HG03521 (cell line): ENCODE results near the gene NACAD.
A peak's percentile ranks its signal among the peaks of the same experiment; 100 is the strongest.

ENCODE experiments used
- ATAC-seq: cut with Tn5 transposase; IDR thresholded peaks from one replicate; pipeline ENCODE4 v1.9.1; 2021; ENCODE audit warnings: mild to moderate bottlenecking, moderate library complexity; ENCODE audit not compliant: unreplicated experiment

The NACAD gene

DNA sequence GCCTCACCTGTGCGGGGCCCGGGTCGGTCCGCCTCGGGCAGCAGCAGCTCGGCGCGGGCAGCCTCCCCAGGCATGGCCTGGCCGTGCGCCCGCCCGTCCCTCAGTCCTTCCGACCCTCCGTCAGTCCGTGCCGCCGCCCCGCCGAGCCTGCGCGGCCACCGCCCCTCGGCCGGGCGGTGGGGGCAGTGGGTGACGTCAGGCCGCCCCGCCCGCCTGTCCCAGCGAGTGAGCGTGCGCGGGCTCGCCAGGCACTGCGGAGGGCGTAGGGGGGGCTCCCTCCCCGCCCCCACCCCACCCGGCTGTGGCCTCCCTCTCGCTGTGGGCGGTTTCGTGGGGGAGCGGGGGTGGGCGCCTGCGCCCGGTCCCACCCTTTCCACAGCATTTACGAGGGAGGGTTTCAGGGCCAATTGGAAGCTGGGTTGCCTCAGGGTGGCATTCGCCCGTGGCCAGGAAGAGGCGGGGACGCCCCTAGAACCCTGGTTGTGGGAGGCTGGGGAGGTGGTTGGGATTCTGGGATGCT lies at the start of gene NACAD:
Gene NACAD, minus strand, starts transcription at position 149 of the 520 bp plus-strand sequence. Its CDS starts 75 bp downstream, at position 74.
- ATAC-seq: no peak

GRCh38 chr7:45136106-45137060 lies 47.6 kb upstream of the NACAD start:
- peak; percentile 63 for ATAC-seq

DNA sequence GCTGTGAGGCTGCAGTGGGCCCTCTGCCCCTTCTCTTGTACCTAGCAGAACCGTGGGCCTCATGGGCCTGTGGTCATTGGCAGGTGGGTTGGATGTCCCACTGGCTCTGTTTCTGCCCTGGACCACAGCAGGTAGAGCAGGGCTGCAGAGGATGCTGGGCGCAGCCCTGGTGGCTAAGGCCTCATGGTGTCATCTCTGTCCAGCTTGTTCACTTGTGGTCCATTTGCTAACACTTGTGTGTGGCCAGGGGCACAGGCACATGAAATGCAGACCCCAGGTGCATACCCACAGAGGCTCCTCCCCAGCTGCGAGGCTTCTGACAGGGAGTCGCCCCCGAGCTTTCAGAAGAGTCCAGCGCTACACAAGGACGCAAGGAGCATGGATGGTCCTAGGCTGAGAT lies 45.1 kb upstream of the NACAD start:
- no peak for ATAC-seq

DNA sequence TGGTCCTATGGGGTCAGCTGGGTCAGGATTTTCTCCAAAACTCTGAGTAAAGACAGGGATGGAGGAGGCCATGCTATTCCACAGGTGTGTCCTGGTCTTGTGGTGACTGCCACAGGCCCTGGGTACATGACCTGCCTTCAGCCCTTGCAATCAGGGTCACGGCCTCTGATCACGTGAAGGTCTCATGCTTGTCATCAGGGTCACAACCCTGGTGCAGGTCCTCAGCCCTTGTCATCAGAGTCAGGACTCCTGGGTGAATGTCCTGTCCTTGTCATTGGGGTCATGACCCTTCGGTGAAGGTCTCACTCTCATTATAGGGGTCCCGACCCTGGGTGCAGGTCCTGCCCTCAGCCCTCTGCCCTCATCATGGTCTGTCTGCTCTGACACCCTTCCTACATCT lies 44.6 kb upstream of the NACAD start:
- no peak for ATAC-seq

- no peak for ATAC-seq
Measured at GRCh38 chr7:45132708-45133320, 44.0 kb upstream of the NACAD start.

DNA sequence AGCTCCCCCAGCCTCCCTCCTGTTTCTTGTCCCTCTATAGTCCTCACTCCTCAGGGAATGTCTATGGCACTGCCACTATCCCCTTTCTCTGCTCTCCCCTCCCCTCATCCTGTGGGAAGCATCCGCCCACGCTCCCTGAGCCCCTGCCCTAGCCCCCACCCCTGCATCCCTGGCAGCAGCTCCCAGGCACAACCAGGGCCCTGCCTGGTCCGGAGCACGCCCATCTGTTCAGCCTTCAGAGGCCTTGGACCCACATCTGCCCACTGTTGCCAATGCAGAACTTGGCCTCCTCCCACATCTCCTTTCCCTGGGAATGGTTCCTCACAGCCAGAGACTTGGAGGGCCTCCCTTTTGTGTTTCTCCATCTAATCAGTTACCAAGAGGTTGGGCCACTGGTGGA lies 43.1 kb upstream of the NACAD start:
- ATAC-seq: no peak

DNA sequence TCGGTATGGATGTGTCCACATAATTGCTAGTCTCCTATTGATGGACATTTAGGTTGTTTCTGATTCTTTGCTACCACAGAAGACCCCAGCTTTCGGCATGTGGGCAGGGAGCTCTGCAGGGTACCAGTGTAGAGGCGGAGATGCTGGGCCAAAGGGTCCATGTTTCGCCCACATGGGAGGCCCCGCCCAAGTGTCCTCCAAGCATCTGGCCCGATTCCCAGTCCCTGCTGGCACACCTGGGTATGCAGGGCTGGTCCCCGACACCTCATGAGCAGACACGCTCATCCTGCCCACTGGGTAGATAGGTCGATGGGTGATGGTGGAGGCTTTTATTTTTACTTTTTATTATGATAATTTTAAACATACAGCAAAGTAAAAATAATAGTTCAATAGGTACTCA lies 42.1 kb upstream of the NACAD start:
- no peak for ATAC-seq

DNA sequence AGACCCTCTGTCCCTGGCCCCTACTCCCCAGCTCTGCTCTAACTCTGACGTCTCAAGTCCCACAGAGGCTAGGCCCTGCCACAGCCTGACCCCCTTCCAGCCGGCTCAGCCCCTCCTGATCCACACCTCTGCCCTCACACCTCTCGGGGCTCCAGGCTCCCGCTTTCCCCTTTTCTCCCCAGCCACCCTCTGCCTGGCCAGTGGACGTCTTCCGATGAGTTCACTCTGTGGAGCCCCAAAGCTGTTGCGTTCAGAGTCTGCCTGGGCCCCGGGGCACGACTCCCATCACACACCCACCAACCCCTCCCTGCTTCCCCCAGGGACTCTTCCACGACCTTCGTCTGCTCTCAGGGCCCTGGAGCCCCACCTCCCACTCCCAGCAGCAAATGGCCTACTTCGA lies 41.1 kb upstream of the NACAD start:
- ATAC-seq: no peak

DNA sequence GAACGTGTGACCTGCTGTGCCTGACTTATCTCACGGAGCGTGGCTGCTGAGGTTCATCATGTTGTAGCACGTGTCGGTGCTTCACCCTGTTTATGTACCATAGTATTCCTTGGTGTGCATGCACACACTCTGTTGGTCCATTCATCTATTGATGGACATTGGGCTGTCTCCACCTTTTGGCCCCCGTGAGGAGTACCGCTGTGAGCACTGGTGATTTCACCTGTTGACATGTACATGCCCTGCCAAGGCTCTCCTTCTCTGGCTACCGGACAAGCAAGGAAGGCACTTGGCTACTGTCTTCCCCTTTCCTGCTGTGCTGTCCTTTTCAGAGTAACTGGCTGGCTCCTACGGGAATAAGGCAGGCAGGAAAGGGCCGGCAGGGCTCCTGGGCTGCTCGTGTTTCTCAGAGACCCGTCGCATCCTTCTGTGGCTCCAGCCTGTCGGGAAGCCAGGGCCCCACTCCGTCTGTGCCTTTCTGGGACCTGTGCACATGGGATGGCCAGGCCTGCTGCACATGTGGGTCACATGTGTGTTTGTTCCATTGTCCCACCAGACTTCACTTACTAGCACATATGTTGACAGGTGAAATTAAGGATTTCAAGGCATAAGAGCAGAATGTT lies 40.5 kb upstream of the NACAD start:
- ATAC-seq: no peak

DNA sequence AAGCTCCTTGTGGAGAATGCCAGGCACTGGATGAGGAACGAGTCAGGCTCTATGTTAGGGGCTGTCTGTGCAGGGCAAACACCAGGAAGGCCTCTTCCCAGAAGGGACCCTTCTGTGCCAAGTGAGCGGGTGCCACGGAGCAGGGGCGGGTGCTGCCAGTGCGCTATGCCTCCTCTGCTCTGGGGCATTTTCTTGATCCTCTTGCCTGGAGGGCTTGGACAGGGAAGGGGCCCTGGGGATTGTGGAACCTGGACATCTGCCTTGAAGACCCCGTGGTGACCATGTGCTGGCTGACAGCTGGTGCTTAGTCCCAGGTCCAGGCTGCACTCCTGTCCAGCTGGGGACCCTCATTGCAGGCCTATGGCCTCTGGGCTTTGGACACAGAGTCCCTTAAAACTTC lies 38.2 kb upstream of the NACAD start:
- no peak for ATAC-seq

DNA sequence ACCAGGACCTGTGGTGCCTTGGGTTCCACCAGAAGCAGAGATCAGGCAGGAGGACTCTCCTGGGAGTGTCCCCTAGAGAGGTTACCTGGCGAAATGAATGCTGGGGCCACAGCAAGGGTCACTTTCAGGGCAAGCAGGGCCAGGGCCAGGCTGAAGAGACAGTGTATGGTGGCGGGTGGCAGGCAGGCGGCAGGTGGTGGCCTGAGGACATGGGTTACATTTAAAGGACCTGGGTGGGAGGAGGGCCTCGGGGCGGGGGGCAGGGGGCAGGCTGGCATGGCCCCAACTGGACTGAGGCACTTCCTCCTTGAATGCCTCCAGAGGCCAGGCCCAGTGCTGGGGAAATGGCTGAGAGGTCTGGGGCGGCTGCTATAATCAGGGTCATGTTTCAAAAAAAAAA lies 37.4 kb upstream of the NACAD start:
- ATAC-seq: no peak

GRCh38 chr7:45125193-45125904 lies 36.6 kb upstream of the NACAD start:
- no peak for ATAC-seq

GRCh38 chr7:45123913-45124710 lies 35.3 kb upstream of the NACAD start:
- ATAC-seq: no peak

DNA sequence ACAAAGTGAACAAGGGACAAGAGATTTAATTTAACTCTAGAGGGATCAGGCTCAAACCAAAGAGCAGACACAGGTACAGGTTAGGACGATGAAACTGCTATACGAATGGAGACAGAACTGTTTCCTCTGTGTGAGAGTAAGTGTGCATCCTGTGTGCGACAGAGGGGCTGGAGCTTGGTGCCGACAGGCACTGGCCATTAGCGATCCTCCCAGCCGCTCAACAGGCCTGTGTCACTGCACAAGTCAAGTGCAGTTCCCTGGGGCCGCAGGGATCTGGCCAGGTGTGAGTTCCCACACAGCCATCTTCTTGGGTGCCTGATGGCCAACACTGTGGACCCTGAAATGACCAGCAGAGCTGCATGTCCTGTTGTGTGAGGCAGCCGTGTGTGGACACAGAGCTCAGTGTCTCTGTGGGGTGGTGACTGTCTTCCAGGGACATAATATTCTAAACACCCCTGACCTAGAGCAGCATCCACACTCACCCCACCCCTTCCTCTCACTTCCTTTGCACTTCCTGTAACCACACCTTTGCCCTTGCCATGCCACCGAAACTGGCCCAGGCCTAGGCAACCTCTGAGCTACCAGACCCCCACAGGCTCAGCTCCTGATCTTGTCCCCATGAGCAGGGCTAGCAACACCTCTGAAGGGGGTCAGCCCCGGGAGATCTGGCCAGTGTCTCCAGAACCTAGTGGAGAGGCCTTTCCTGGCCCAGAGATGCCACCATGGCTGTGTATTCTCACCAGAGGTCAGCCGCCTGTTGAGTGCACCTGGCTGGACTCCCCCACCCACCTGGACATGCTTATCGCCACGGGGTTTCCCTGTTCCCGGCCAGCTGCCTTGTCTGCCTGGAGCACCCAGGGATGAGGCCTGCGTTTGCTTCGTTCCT lies 34.4 kb upstream of the NACAD start:
- no peak for ATAC-seq

DNA sequence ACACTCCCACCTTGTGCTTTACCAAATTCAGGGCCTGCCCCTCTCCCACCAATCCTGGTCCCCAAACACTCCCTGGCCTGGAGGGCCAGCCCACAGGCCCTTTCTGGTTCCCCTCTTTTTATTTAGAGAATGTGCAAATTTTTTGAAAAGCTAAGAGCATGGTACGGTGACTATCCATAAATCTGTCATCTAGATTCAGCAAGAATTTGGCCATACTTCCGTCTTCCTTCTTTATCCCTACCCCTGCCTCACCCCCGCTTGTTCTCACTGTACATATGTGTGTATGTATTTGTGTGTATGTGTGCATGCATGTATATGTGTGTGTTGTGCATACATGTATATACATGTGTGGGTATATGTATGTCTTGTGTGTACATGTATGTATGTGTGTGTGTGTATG lies 30.8 kb upstream of the NACAD start:
- ATAC-seq: no peak

DNA sequence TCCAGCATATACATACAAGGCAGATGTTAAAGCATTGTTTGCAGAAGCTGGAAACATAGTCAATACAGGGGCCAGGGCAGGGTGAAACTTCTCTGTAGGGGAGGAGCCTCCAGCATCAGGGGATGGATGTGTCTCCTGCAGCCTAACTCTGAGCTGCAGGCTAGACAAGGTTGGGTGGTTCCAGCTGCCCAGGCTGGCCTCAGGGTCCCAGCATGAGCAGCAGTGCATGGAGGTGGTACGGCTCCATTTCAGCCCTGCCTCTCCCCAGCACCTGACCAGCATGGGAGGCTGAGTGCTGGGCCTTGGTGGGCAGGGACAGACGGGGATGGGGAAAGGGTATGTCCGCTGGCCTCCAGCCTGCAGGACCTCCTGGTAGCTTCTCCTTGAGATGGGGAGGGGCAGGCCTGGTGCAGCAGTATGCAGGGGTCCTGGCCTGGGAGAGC lies 30.1 kb upstream of the NACAD start:
- no peak for ATAC-seq

DNA sequence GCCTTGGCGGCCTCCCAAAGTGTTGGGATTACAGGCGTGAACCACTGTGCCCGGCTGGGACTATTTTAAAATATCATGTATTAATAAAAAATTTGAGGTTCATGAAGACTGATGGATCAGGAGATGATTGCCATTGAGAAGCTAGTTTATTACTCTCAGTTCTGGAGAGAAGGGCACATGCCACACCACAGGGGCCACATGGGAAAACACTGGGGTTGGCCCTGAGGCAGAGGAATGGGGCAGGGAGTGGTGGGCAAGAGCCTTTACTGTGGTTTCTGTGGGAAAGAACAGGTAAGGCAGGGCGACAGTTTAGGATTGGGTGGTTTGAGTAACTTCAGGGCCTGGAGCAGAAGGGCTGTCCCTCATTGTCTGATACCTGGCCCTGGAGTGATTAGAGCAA lies 29.5 kb upstream of the NACAD start:
- no peak for ATAC-seq

- ATAC-seq: no peak
Measured at GRCh38 chr7:45117582-45117981, 28.8 kb upstream of the NACAD start.

GRCh38 chr7:45116048-45116447 lies 27.3 kb upstream of the NACAD start:
- ATAC-seq: no peak
